Measurements from ENCODE around the gene AHI1.

- TF ChIP-seq EZH2 (IDR thresholded peaks at IDR 0.05; ENCODE audit: borderline replicate concordance, insufficient read depth, low read depth, low read length, poor library complexity, severe bottlenecking) = no peak
- no peak for TF ChIP-seq CTCF (IDR thresholded peaks at IDR 0.05)
Observed at GRCh38 chr6:135531954-135532490, 34.5 kb upstream of the AHI1 start.

Data from B cell (primary cell).